ENCODE measurements around the gene MYPN. TPM values are rescaled to one million over a fixed set of nuclear protein-coding genes. Genes with fewer than 3 reads are reported as not detected.

Gene MYPN
- total and polyA plus RNA-seq, 2 donors from 2014 or later, result 0.06 TPM; not detected in 1

DNA sequence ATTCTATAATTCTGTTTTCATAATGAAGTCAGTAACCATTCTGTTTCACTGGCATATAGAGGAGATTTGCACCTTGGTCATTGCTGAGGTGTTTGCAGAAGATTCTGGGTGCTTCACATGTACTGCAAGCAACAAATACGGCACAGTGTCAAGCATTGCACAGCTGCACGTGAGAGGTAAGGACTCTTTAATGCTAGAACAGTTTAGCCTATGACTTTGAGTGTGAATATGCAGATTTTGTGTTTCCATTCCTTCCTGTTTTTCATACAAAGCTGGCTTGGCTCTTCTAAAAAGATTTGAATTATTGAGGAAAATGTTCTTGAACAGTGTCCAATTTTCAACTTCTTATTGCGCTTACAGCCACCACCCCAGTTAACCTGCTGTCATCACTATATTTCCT lies 56.4 kb downstream of the MYPN start:
- no peak overlapping the region for H3K27ac ChIP-seq (ENCODE audit: low read depth in 2 of 2, low read length in 2 of 2)
- H3K27me3 ChIP-seq (ENCODE audit: control insufficient read depth, insufficient read depth, low read length), result no peaks in the 10 kb centered on the region
- no peak overlapping the region for H3K9ac ChIP-seq (ENCODE audit: low read length in 3 of 3)
- no peak overlapping the region for H3K4me3 ChIP-seq (ENCODE audit: low read length in 3 of 3)
- FAIRE-seq (no peak), DNase-seq (no peak)
- intact Hi-C loops (cut with DNase I), result no loop called here
- no peaks in the 10 kb centered on the region for H3K36me3 ChIP-seq (ENCODE audit: control insufficient read depth in 2 of 3, insufficient read depth in 3 of 3, low read length in 3 of 3)
- TF ChIP-seq, protein P1, sequence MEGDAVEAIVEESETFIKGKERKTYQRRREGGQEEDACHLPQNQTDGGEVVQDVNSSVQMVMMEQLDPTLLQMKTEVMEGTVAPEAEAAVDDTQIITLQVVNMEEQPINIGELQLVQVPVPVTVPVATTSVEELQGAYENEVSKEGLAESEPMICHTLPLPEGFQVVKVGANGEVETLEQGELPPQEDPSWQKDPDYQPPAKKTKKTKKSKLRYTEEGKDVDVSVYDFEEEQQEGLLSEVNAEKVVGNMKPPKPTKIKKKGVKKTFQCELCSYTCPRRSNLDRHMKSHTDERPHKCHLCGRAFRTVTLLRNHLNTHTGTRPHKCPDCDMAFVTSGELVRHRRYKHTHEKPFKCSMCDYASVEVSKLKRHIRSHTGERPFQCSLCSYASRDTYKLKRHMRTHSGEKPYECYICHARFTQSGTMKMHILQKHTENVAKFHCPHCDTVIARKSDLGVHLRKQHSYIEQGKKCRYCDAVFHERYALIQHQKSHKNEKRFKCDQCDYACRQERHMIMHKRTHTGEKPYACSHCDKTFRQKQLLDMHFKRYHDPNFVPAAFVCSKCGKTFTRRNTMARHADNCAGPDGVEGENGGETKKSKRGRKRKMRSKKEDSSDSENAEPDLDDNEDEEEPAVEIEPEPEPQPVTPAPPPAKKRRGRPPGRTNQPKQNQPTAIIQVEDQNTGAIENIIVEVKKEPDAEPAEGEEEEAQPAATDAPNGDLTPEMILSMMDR (IDR thresholded peaks at IDR 0.05; ENCODE audit: borderline replicate concordance, extremely low read depth, insufficient read depth), result no peak
- peaks cover 0 to 2% (median 0%) of the 10 kb centered on the region in 3 donors for H3K4me1 ChIP-seq (ENCODE audit: control insufficient read depth in 2 of 3, insufficient read depth in 2 of 3, low read depth in 1 of 3, low read length in 3 of 3)
- no peaks in the 10 kb centered on the region for H3K9me3 ChIP-seq (ENCODE audit: control insufficient read depth in 2 of 3, insufficient read depth in 1 of 3, low read length in 3 of 3)

DNA sequence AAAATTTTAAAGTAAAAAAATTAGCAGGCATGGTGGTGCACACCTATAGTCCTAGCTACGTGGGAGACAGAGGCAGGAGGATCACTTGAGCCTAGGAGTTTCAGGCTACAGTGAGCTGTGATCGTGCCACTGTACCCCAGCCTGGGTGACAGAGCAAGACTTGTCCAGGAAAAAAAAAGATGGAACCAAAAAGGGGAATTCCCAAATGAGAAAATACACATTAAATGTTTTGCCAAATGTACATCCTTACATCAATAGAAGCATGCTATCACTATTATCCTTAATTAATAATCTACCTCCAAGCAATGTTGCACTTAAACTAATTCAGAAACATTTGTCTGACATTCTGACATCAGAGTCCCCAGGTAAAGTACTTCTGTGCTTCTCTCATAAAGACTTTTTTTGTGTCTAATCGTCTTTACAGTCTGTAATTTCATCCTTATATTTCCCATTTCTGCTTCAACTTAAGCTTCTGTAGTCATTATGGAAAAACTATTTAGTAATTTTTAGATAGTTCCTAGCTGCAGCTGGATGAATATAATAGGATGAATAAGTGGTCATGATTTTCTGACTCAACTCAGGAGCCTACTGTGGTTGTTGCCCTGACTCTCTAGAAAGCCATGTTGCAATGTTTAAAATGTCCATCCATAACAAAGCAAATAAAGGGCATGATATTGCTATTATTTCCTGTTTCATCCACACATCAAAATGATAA lies 57.7 kb downstream of the MYPN start:
- H3K27me3 ChIP-seq (ENCODE audit: control insufficient read depth, insufficient read depth, low read length), result no peaks in the 10 kb centered on the region
- FAIRE-seq, result no peak
- peaks cover 0 to 2% (median 0%) of the 10 kb centered on the region in 3 donors for H3K4me1 ChIP-seq (ENCODE audit: control insufficient read depth in 2 of 3, insufficient read depth in 2 of 3, low read depth in 1 of 3, low read length in 3 of 3)
- DNase-seq, result no peak
- H3K27ac ChIP-seq (ENCODE audit: low read depth in 2 of 2, low read length in 2 of 2), result no peak overlapping the region
- TF ChIP-seq, protein P1 (IDR thresholded peaks at IDR 0.05; ENCODE audit: borderline replicate concordance, extremely low read depth, insufficient read depth), result no peak
- no peak overlapping the region for H3K4me3 ChIP-seq (ENCODE audit: low read length in 3 of 3)
- no peaks in the 10 kb centered on the region for H3K36me3 ChIP-seq (ENCODE audit: control insufficient read depth in 2 of 3, insufficient read depth in 3 of 3, low read length in 3 of 3)
- no peaks in the 10 kb centered on the region for H3K9me3 ChIP-seq (ENCODE audit: control insufficient read depth in 2 of 3, insufficient read depth in 1 of 3, low read length in 3 of 3)
- H3K9ac ChIP-seq (ENCODE audit: low read length in 3 of 3), result no peak overlapping the region
- intact Hi-C loops (cut with DNase I), result no loop called here

DNA sequence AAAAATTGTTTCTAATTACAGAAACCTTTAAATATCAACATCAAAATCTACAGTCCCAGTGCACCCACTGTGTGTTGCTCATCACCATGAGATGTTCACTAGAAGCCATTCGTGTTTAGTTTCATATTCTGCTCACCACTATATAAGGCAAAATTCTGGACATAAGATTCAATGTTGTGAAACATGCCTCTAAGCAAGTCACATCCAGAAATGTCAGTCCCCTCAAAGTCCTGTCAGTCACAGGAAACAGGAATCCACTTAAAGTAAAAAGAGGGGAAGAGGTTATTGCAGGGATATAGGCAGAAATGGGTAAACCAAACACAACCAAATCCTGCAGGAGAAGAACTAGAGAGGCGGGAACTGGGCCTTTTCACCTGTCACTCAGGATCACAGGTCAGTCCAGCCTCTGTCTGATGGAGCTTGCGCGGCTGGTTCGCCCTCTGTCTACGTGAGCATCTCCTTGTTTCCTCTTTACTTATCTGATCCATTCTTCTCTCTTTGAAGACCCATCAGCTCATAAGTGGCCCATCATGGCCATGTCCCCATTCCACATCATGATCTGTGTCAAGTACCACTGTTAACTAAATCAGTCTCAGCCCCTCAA lies 58.4 kb downstream of the MYPN start:
- TF ChIP-seq, protein P1 (IDR thresholded peaks at IDR 0.05; ENCODE audit: borderline replicate concordance, extremely low read depth, insufficient read depth), result no peak
- DNase-seq, result no peak
- no peak for FAIRE-seq

More for the DNA sequence above, 58.4 kb downstream of the MYPN start:
- H3K4me3 ChIP-seq (ENCODE audit: low read length in 3 of 3), result no peak overlapping the region
- H3K36me3 ChIP-seq (ENCODE audit: control insufficient read depth in 2 of 3, insufficient read depth in 3 of 3, low read length in 3 of 3), result no peaks in the 10 kb centered on the region
- H3K27ac ChIP-seq (ENCODE audit: low read depth in 2 of 2, low read length in 2 of 2), result no peak overlapping the region
- no peaks in the 10 kb centered on the region for H3K27me3 ChIP-seq (ENCODE audit: control insufficient read depth, insufficient read depth, low read length)
- no peak overlapping the region for H3K9ac ChIP-seq (ENCODE audit: low read length in 3 of 3)
- H3K4me1 ChIP-seq (ENCODE audit: control insufficient read depth in 2 of 3, insufficient read depth in 2 of 3, low read depth in 1 of 3, low read length in 3 of 3), result peaks cover 0 to 2% (median 0%) of the 10 kb centered on the region in 3 donors
- H3K9me3 ChIP-seq (ENCODE audit: control insufficient read depth in 2 of 3, insufficient read depth in 1 of 3, low read length in 3 of 3), result no peaks in the 10 kb centered on the region
- intact Hi-C loops (cut with DNase I), result no loop called here

Data from kidney (tissue), 14 donors.